ENCODE measurements around the gene GPLD1.

DNA sequence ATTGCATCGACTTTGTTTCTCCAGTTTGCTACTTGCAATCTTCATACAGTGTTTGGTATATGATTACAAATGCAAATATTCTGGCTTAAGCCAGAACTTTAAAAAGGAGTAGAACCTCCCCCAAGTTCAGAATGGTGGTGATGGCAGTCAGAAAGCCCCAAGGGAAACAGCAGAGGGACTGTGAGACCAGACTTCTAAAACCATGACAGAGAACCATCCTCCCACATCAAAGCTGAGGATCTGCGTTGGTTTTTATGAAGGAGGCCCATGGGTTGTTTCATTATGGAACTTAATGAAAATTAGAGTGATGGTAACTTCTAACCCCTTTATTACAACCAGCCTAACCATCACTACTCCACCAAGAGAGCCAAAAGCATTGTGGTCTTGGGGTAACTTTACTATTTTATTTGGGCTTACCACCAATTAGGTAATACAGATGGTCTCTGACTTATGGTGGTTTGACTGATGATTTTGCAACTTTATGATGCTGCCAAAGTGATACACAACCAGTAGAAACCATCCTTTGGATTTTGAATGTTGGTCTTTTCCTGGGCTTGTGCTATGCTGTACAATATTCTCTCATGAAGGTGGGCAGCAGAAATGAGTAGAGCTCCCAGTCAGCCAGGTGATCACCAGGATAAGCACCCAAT, 97.5 kb downstream of the GPLD1 start:
- TF ChIP-seq CTCF (IDR thresholded peaks at IDR 0.05) (no peak), POLR2A (IDR thresholded peaks at IDR 0.05) (no peak), EP300 (IDR thresholded peaks at IDR 0.05) (no peak)
